OCI-LY1 (cell line): ENCODE measurements around the gene SEPSECS.

Experiments
- H2AFZ ChIP-seq: fragments of 200-600 bp; sonication (generic), shearing (Covaris generic); 2 replicates; pipeline ENCODE4 v1.6.0; 2014; ENCODE audit warnings: antibody characterized with exemption, mild to moderate bottlenecking, low read length
- H3F3A ChIP-seq: fragments of 200-600 bp; sonication (generic), shearing (Covaris generic); 2 replicates; pipeline ENCODE4 v1.6.0; 2014; ENCODE audit warnings: mild to moderate bottlenecking, antibody characterized with exemption, low read length, moderate library complexity; ENCODE audit not compliant: insufficient read depth
- H3K27ac ChIP-seq: fragments of 200-600 bp; sonication (generic); 2 replicates; pipeline ENCODE4 v1.5.1; 2014; ENCODE audit warnings: low read length, mixed run types, mild to moderate bottlenecking, low read depth; ENCODE audit not compliant: poor library complexity, severe bottlenecking
- H3K27me3 ChIP-seq: fragments of 200-600 bp; sonication (generic); 2 replicates; pipeline ENCODE4 v1.6.0; 2014; ENCODE audit warnings: antibody characterized with exemption, mild to moderate bottlenecking, low read length, moderate library complexity; ENCODE audit not compliant: insufficient read depth
- H3K36me3 ChIP-seq: fragments of 200-600 bp; sonication (generic); 2 replicates; pipeline ENCODE4 v1.6.1; 2014; ENCODE audit warnings: mild to moderate bottlenecking, antibody characterized with exemption, low read length, moderate library complexity, mixed read lengths; ENCODE audit not compliant: insufficient read depth
- H3K4me1 ChIP-seq: fragments of 200-600 bp; sonication (generic); 2 replicates; pipeline ENCODE4 v1.5.1; 2014; ENCODE audit warnings: mild to moderate bottlenecking, low read length, moderate library complexity; ENCODE audit not compliant: insufficient read depth, severe bottlenecking
- H3K4me2 ChIP-seq: fragments of 200-600 bp; sonication (generic), shearing (Covaris generic); 2 replicates; pipeline ENCODE4 v1.6.1; 2014; ENCODE audit warnings: low read length
- H3K4me3 ChIP-seq: fragments of 200-600 bp; sonication (generic); 2 replicates; pipeline ENCODE4 v1.5.1; 2014; ENCODE audit warnings: low read length, low read depth, mild to moderate bottlenecking, mixed read lengths; ENCODE audit not compliant: poor library complexity, severe bottlenecking
- H3K79me2 ChIP-seq: fragments of 200-600 bp; shearing (Covaris generic); 2 replicates; pipeline ENCODE4 v1.6.1; 2016; ENCODE audit warnings: mixed run types, low read length, mixed read lengths; ENCODE audit not compliant: insufficient read depth
- H3K9ac ChIP-seq: fragments of 200-600 bp; sonication (generic), shearing (Covaris generic); 2 replicates; pipeline ENCODE4 v1.6.1; 2014; ENCODE audit warnings: mild to moderate bottlenecking, low read length, mixed read lengths
- H3K9me2 ChIP-seq: fragments of 200-600 bp; sonication (generic), shearing (Covaris generic); 2 replicates; pipeline ENCODE4 v1.6.1; 2014; ENCODE audit warnings: low read depth, mild to moderate bottlenecking, low read length, mixed read lengths
- H3K9me3 ChIP-seq: fragments of 200-600 bp; shearing (Covaris generic); 2 replicates; pipeline ENCODE4 v1.6.1; 2014; ENCODE audit warnings: low read length, mixed read lengths
- H4K20me1 ChIP-seq: fragments of 200-600 bp; sonication (generic), shearing (Covaris generic); 2 replicates; pipeline ENCODE4 v1.6.0; 2016; ENCODE audit warnings: mild to moderate bottlenecking, low read length; ENCODE audit not compliant: insufficient read depth
- CTCF ChIP-seq: fragments of 200-600 bp; sonication (generic), shearing (Covaris generic); IDR thresholded peaks from 2 replicates; pipeline ENCODE4 v1.5.1; 2017; ENCODE audit warnings: mild to moderate bottlenecking, antibody characterized with exemption, low read length, moderate library complexity, mixed read lengths
- EZH2 ChIP-seq: fragments of 200-600 bp; sonication (generic), shearing (Covaris generic); IDR thresholded peaks from 2 replicates; pipeline ENCODE4 v1.8.0; 2017; ENCODE audit warnings: borderline replicate concordance, mixed run types, mild to moderate bottlenecking, antibody characterized with exemption, low read length, moderate library complexity, mixed read lengths

Gene SEPSECS

GRCh38 chr4:25182937-25183336, 22.7 kb upstream of the SEPSECS start:
- Histone ChIP-seq H3K4me1 (no peaks in the 10 kb centered on the region), H4K20me1 (no peaks in the 10 kb centered on the region), H3K9me2 (no peaks in the 10 kb centered on the region), H3K79me2 (no peaks in the 10 kb centered on the region), H3K9me3 (no peaks in the 10 kb centered on the region), H3K36me3 (no peaks in the 10 kb centered on the region), H3K4me3 (no peak overlapping the region), H3K27me3 (no peaks in the 10 kb centered on the region), H3K27ac (no peak overlapping the region), H3F3A (no peaks in the 10 kb centered on the region), H2AFZ (no peak overlapping the region), H3K9ac (no peak overlapping the region), H3K4me2 (no peak overlapping the region)
- TF ChIP-seq CTCF (no peak), EZH2 (no peak)

DNA sequence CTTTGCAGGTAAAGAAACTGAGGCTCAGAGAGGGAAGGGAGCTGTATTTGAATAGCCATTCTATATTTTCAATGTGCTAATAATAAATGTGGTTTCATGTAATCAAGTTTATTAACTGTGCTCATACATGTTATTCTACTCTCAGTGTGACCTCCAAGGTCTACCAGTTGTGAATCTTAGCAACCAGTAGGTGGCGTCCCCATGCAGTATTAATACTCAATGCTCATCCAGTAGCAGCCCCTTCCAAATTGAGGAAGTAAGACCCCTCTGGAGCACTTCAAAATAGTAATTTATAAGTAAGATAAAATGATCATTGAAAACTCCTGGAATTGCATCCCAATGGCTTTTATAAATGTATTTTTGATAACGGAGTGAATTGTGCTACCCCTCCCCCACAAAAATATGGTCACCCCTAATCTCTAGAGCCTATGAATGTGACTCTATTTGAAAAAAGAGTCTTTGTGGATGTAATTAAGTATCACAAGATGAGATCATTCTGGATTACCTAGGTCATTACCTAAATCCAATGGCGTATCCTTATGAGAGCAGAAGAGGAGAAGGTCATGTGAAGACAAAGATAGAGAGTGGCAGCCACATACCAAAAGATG, 20.4 kb upstream of the SEPSECS start:
- H3F3A ChIP-seq, result no peaks in the 10 kb centered on the region
- no peak overlapping the region for H2AFZ ChIP-seq
- no peak overlapping the region for H3K4me3 ChIP-seq
- no peaks in the 10 kb centered on the region for H3K36me3 ChIP-seq
- H3K4me1 ChIP-seq, result no peaks in the 10 kb centered on the region
- no peak overlapping the region for H3K27ac ChIP-seq
- H3K4me2 ChIP-seq, result no peak overlapping the region
- no peaks in the 10 kb centered on the region for H3K79me2 ChIP-seq
- H3K9ac ChIP-seq, result no peak overlapping the region
- H4K20me1 ChIP-seq, result no peaks in the 10 kb centered on the region
- H3K27me3 ChIP-seq, result no peaks in the 10 kb centered on the region
- TF ChIP-seq CTCF, result peak; percentile 64
- no peak for TF ChIP-seq EZH2
- no peaks in the 10 kb centered on the region for H3K9me3 ChIP-seq
- H3K9me2 ChIP-seq, result no peaks in the 10 kb centered on the region

DNA sequence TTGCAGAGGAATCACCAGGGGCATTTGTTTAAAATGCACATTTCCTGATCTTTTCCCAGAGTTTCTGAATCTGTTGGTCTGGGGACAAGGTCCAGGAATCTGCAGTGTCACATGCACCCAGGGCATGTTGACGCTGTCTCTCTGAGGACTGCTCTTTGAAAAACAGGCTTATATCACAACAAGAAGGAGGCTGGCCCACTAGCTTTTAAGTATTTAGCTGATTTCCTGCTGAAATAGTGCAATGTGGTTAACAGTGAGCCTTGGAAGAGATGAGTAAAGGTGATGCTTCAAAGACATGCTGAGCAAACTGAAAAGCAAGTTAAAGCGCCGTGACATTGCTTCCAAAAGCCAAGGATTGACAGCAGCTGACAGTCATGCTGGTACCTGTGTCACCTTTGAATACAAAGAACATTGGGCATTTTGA, 18.6 kb upstream of the SEPSECS start:
- Histone ChIP-seq H3K4me1 (no peaks in the 10 kb centered on the region), H3K4me2 (no peak overlapping the region), H3K9ac (no peak overlapping the region), H4K20me1 (no peaks in the 10 kb centered on the region), H3K79me2 (no peaks in the 10 kb centered on the region), H3K36me3 (no peaks in the 10 kb centered on the region), H3K27ac (no peak overlapping the region), H3K9me2 (no peaks in the 10 kb centered on the region), H2AFZ (no peak overlapping the region), H3F3A (no peaks in the 10 kb centered on the region), H3K27me3 (no peaks in the 10 kb centered on the region), H3K4me3 (no peak overlapping the region), H3K9me3 (no peaks in the 10 kb centered on the region)
- TF ChIP-seq EZH2 (no peak), CTCF (no peak)
